KOPT-K1 (cell line): Measurements from ENCODE around the gene ILDR2.

ENCODE experiments used
- H3K27ac ChIP-seq: fragments of 200-600 bp; sonication (generic); 2 replicates; pipeline ENCODE4 v1.5.1; 2016; ENCODE audit warnings: antibody characterized with exemption, mild to moderate bottlenecking, low read depth, low read length; ENCODE audit not compliant: poor library complexity, severe bottlenecking
- H3K36me3 ChIP-seq: fragments of 200-600 bp; sonication (generic); 2 replicates; pipeline ENCODE4 v1.5.1; 2017; ENCODE audit warnings: antibody characterized with exemption, mild to moderate bottlenecking, low read length, moderate library complexity; ENCODE audit not compliant: insufficient read depth
- H3K9me3 ChIP-seq: fragments of 200-600 bp; sonication (generic); 2 replicates; pipeline ENCODE4 v1.5.1; 2017; ENCODE audit warnings: antibody characterized with exemption, low read length, mild to moderate bottlenecking; ENCODE audit not compliant: insufficient read depth, poor library complexity, severe bottlenecking

Gene ILDR2

GRCh38 chr1:166870584-166870983 is 104.8 kb downstream of the ILDR2 start:
- H3K36me3 ChIP-seq, result peaks cover 44% of the 10 kb centered on the region

DNA sequence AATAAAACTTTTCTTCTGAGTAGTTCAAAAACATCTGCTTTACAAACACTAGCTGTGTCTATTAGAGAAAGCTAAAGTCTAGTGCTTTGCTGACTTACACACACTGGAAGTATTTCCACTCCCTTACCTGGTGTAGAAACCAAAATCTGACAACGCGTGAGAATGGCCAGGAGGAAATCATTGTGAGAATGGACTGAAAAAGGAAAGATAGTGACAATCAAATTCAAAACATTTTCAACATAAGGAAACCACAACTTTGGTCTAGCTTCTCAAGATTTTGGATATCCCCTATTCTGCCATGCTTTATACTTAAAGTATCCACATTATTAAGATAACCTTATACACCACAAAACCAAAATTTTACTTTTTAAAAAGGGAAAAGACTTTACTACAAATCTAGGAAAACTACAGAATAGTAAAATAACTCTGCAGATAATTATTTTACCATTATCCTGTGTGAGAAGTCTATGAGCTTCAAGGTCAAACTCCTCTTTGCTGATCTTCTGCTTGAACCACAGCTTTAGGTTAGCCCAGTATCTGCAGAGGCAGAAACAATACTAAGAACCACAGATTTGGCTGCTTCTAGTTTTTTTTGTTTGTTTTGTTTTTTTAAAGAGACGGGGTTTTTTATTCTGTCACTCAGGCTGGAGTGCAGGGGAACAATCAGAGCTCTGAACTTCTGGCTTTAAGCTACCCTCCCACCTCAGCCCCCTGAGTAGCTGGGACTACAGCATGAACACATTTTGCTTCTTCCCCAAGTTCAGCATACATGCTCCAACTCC is 105.8 kb downstream of the ILDR2 start:
- Histone ChIP-seq H3K9me3 (no peaks in the 10 kb centered on the region), H3K27ac (no peak overlapping the region), H3K36me3 (peaks cover 52% of the 10 kb centered on the region)

More at GRCh38 chr1:166870584-166870983, 104.8 kb downstream of the ILDR2 start:
- no peaks in the 10 kb centered on the region for H3K9me3 ChIP-seq
- no peak overlapping the region for H3K27ac ChIP-seq

DNA sequence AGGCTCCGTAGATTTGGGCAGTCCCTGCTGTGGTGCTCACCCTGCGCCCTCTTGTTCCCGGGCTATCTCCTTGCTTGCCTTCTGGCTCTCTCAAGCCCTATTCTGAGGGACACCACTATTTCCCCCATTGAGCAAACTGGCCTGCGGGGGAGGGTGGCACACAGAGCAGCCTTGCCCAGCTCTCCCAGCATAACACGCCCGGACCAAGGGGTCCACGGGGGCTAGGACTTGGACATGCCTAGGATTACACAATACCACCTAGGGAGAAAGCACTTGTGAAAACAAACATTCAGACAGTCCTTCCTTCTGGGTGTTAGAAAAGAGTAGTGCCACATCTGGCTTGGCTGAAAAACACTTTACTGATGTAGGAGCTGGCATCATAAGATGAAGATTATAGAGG is 106.7 kb downstream of the ILDR2 start:
- H3K27ac ChIP-seq, result no peak overlapping the region
- H3K9me3 ChIP-seq, result no peaks in the 10 kb centered on the region
- peaks cover 61% of the 10 kb centered on the region for H3K36me3 ChIP-seq

DNA sequence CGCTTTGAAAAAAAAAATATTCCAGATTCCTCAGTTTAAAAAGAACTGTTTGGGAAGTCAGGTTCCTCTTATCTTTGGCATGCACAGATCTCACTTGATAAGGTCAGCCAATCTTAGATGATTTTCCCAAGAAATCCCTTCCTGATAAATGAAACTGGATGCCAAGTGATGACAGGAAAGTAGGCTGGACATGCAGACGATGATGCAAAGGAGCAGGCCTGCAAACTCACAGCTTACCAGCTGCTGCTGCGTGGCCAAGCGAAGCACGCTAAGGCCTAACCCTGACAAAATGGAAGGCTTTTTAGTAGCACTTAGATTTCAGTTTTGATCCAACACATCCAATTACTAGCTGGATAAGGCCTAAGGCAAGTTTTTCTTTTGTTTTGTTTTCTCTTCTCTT is 109.4 kb downstream of the ILDR2 start:
- Histone ChIP-seq H3K36me3 (peaks cover 77% of the 10 kb centered on the region), H3K27ac (no peak overlapping the region), H3K9me3 (no peaks in the 10 kb centered on the region)

- H3K9me3 ChIP-seq, result no peaks in the 10 kb centered on the region
- no peak overlapping the region for H3K27ac ChIP-seq
- peaks cover 100% of the 10 kb centered on the region for H3K36me3 ChIP-seq
Measured at GRCh38 chr1:166859597-166859996, 115.7 kb downstream of the ILDR2 start.

DNA sequence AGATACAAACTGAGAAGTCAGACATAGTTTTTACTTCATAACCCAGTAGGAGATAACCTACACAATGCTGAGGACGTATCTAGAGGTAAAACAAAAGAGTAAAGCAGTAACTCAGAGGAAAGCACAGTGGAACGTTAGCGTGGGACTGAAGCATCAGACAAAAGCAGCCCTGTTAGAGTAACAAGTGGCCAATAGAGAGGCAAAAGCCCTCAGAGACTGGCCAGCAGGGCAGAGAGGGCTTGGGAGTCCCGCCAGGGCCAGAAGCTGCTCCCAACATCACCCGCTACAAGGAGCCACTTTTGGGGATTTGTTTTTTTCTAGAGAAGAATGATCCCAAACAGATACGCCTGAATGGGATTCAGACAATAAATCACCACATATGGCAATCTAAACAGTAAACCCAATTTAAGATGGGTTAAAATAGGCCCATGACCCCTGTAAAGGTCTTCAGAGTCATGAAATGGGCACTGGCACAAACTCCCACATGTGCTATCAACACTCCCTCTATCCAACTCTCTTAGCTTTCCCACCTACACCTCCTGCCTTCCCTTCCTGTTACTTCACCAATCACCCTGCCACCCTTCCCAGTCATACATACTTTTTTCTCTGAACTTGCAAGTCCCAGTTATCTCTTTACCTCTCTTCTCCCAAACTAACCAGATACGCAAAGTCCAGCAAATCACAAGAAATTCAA is 116.5 kb downstream of the ILDR2 start:
- H3K27ac ChIP-seq, result no peak overlapping the region
- H3K9me3 ChIP-seq, result no peaks in the 10 kb centered on the region
- H3K36me3 ChIP-seq, result peaks cover 100% of the 10 kb centered on the region
